H9 (cell line): ENCODE results near the gene MTF1. TPM values are rescaled to one million over a fixed set of nuclear protein-coding genes. Genes with fewer than 3 reads are reported as not detected.

Experiments used
- DNase-seq: peaks from one replicate; pipeline ENCODE4 v3.0.0-alpha.2; 2017
- H2AFZ ChIP-seq: one replicate; pipeline ENCODE4 v1.6.1; 2013; ENCODE audit warnings: mild to moderate bottlenecking, low read length, control low read depth, moderate library complexity
- H2AK5ac ChIP-seq: 2 replicates; pipeline ENCODE4 v1.6.1; 2013; ENCODE audit warnings: low read length, control low read depth, mixed read lengths; ENCODE audit not compliant: insufficient read length
- H2BK120ac ChIP-seq: one replicate; pipeline ENCODE4 v1.6.1; 2013; ENCODE audit warnings: low read depth, mild to moderate bottlenecking, low read length, control low read depth, inconsistent platforms; ENCODE audit not compliant: poor library complexity, severe bottlenecking
- H2BK12ac ChIP-seq: 2 replicates; pipeline ENCODE4 v1.6.1; 2013; ENCODE audit warnings: low read length, control low read depth, mixed read lengths, low read depth; ENCODE audit not compliant: insufficient read length
- H2BK15ac ChIP-seq: 2 replicates; pipeline ENCODE4 v1.6.1; 2013; ENCODE audit warnings: low read depth, low read length, control low read depth
- H2BK20ac ChIP-seq: one replicate; pipeline ENCODE4 v1.6.1; 2013; ENCODE audit warnings: low read depth, mild to moderate bottlenecking, low read length, control low read depth, inconsistent platforms; ENCODE audit not compliant: poor library complexity, severe bottlenecking
- H2BK5ac ChIP-seq: 2 replicates; pipeline ENCODE4 v1.6.1; 2013; ENCODE audit warnings: low read length, control low read depth, mixed read lengths; ENCODE audit not compliant: insufficient read length
- H3K14ac ChIP-seq: 2 replicates; pipeline ENCODE4 v1.6.1; 2013; ENCODE audit warnings: low read length, control low read depth; ENCODE audit not compliant: insufficient read depth
- H3K18ac ChIP-seq: 2 replicates; pipeline ENCODE4 v1.6.1; 2013; ENCODE audit warnings: low read depth, mild to moderate bottlenecking, mixed read lengths, low read length, control low read depth; ENCODE audit not compliant: insufficient read length
- H3K23ac ChIP-seq: 2 replicates; pipeline ENCODE4 v1.6.1; 2013; ENCODE audit warnings: low read length, control low read depth, mixed read lengths, low read depth; ENCODE audit not compliant: insufficient read length
- H3K23me2 ChIP-seq: 2 replicates; pipeline ENCODE4 v1.6.1; 2013; ENCODE audit warnings: low read depth, mild to moderate bottlenecking, mixed read lengths, low read length, control low read depth; ENCODE audit not compliant: insufficient read length, poor library complexity, severe bottlenecking
- H3K27ac ChIP-seq: 2 replicates; pipeline ENCODE4 v1.5.1; 2013; ENCODE audit warnings: low read length, control low read depth, mixed read lengths, low read depth; ENCODE audit not compliant: insufficient read length
- H3K27me3 ChIP-seq: 2 replicates; pipeline ENCODE4 v1.6.1; 2013; ENCODE audit warnings: low read length, control low read depth, inconsistent platforms; ENCODE audit not compliant: insufficient read depth
- H3K4ac ChIP-seq: 2 replicates; pipeline ENCODE4 v1.6.1; 2013; ENCODE audit warnings: low read depth, mild to moderate bottlenecking, control low read depth, inconsistent platforms, low read length, moderate library complexity
- H3K4me1 ChIP-seq: 2 replicates; pipeline ENCODE4 v1.6.1; 2013; ENCODE audit warnings: low read length, control low read depth, inconsistent platforms; ENCODE audit not compliant: insufficient read depth
- H3K4me2 ChIP-seq: 2 replicates; pipeline ENCODE4 v1.6.1; 2013; ENCODE audit warnings: low read length, control low read depth, mixed read lengths; ENCODE audit not compliant: insufficient read length, insufficient read depth
- H3K56ac ChIP-seq: 2 replicates; pipeline ENCODE4 v1.6.1; 2013; ENCODE audit warnings: low read depth, mild to moderate bottlenecking, mixed read lengths, low read length, control low read depth; ENCODE audit not compliant: insufficient read length
- H3K79me1 ChIP-seq: 2 replicates; pipeline ENCODE4 v1.6.1; 2013; ENCODE audit warnings: low read depth, mild to moderate bottlenecking, moderate library complexity, low read length, control low read depth, inconsistent platforms; ENCODE audit not compliant: insufficient read depth, poor library complexity, severe bottlenecking
- H3K79me2 ChIP-seq: 2 replicates; pipeline ENCODE4 v1.6.1; 2013; ENCODE audit warnings: low read length, control low read depth, inconsistent platforms; ENCODE audit not compliant: insufficient read depth
- H3K9ac ChIP-seq: 2 replicates; pipeline ENCODE4 v1.6.1; 2013; ENCODE audit warnings: low read length, control low read depth, mixed read lengths; ENCODE audit not compliant: insufficient read length; ENCODE audit errors: extremely low read depth
- H3K9me3 ChIP-seq: one replicate; pipeline ENCODE4 v1.6.1; 2013; ENCODE audit warnings: low read depth, low read length, inconsistent platforms; ENCODE audit not compliant: control insufficient read depth
- H3T11ph ChIP-seq: one replicate; pipeline ENCODE4 v1.6.1; 2013; ENCODE audit warnings: mild to moderate bottlenecking, low read length, control low read depth, inconsistent platforms
- H4K20me1 ChIP-seq: one replicate; pipeline ENCODE4 v1.6.1; 2013; ENCODE audit not compliant: control insufficient read depth, insufficient read length, insufficient read depth
- H4K5ac ChIP-seq: 2 replicates; pipeline ENCODE4 v1.6.1; 2013; ENCODE audit warnings: low read depth, mild to moderate bottlenecking, mixed read lengths, low read length, control low read depth; ENCODE audit not compliant: insufficient read length
- H4K8ac ChIP-seq: replicated peaks from 2 replicates; pipeline ENCODE4 v1.6.1; 2013; ENCODE audit warnings: low read length, control low read depth, mixed read lengths, low read depth; ENCODE audit not compliant: insufficient read length
- H4K91ac ChIP-seq: 2 replicates; pipeline ENCODE4 v1.6.1; 2013; ENCODE audit warnings: low read depth, mild to moderate bottlenecking, moderate library complexity, mixed read lengths, low read length, control low read depth; ENCODE audit not compliant: insufficient read length
- H3K27ac Mint-ChIP-seq, 3 experiments: 2 replicates in 2 of 3; 3 replicates in 1 of 3; pipeline ENCODE4 v1.8.0; 2020 to 2021; ENCODE audit warnings: mixed read lengths in 3 of 3, mild to moderate bottlenecking in 1 of 3, moderate library complexity in 1 of 3
- H3K27me3 Mint-ChIP-seq: 2 replicates; pipeline ENCODE4 v1.8.0; 2021; ENCODE audit warnings: low read depth, mild to moderate bottlenecking, moderate library complexity, mixed read lengths
- H3K36me3 Mint-ChIP-seq, 3 experiments: 2 replicates in 2 of 3; 3 replicates in 1 of 3; pipeline ENCODE4 v1.8.0; 2020 to 2021; ENCODE audit warnings: low read depth in 3 of 3, mixed read lengths in 3 of 3; ENCODE audit not compliant: insufficient read depth in 1 of 3
- H3K4me1 Mint-ChIP-seq, 2 experiments: 2 replicates each; pipeline ENCODE4 v1.8.0; 2020; ENCODE audit warnings: mixed read lengths in 2 of 2
- H3K4me3 Mint-ChIP-seq, 2 experiments: 2 replicates in 1 of 2; 3 replicates in 1 of 2; pipeline ENCODE4 v1.8.0; 2020 to 2021; ENCODE audit warnings: mild to moderate bottlenecking in 2 of 2, mixed read lengths in 2 of 2, moderate library complexity in 1 of 2
- H3K9me3 Mint-ChIP-seq, 2 experiments: 2 replicates in 1 of 2; 3 replicates in 1 of 2; pipeline ENCODE4 v1.8.0; 2020; ENCODE audit warnings: mild to moderate bottlenecking in 2 of 2, mixed read lengths in 2 of 2, moderate library complexity in 1 of 2
- WGBS: extraction: QIAGEN DNeasy Blood & Tissue Kit; methylation state at CpG from one replicate; pipeline ENCODE4 v1.1.7; 2013; ENCODE audit warnings: missing lambda C conversion rate, low lambda C conversion rate, mixed read lengths; ENCODE audit not compliant: insufficient read length; ENCODE audit errors: extremely low coverage; 5-methylcytosine and 5-hydroxymethylcytosine counted together
- total RNA-seq: library from RNA; stranded (reverse); gene quantifications from 2 replicates; pipeline ENCODE4 v1.2.1, GENCODE V29; 2021
- TF ChIP-seq, protein P1 (sequence below): fragments of 200-600 bp; sonication (generic); conservative IDR thresholded peaks from 3 replicates; pipeline ENCODE4 v1.8.0; 2021; ENCODE audit warnings: antibody characterized with exemption, mild to moderate bottlenecking

MTF1 gene
- total RNA-seq, 1 experiment from 2014 or later = 17.0 TPM

DNA sequence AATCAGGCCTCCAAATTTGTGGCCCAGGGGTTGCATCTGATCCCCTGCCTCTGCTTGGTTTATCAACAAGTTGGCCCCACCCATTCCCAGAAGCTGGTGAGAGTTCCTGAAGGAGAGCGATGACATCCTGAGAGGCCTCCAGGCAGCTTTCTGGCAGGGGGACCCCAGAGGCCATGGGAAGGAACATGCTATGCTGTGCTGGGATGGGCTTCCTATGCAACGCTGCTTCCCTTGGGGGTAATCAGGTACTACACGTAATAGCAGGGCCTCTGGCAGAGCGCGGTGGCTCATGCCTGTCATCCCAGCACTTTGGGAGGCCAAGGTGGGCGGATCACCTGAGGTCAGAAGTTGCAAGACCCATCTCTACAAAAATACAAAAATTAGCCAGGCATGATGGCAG lies 8.4 kb upstream of the MTF1 start:
- H3K4me1 ChIP-seq = no peaks in the 10 kb centered on the region
- no peak overlapping the region for H3K4me2 ChIP-seq
- no peak overlapping the region for H2BK15ac ChIP-seq
- H3K14ac ChIP-seq = no peak overlapping the region
- no peak overlapping the region for H3K9ac ChIP-seq
- H4K5ac ChIP-seq = no peak overlapping the region
- no peak overlapping the region for H3K18ac ChIP-seq
- DNase-seq = peak; percentile 32
- Mint-ChIP-seq H3K9me3 (no peaks in the 10 kb centered on the region), H3K4me3 (no peak overlapping the region), H3K27ac (no peak overlapping the region), H3K36me3 (peaks cover 3 to 55% (median 35%) of the 10 kb centered on the region in 3 experiments; a peak in 6 of 7 replicates), H3K27me3 (no peaks in the 10 kb centered on the region), H3K4me1 (no peaks in the 10 kb centered on the region)
- H3K27ac ChIP-seq = no peak overlapping the region
- no peaks in the 10 kb centered on the region for H3K23me2 ChIP-seq
- no peak overlapping the region for H2BK12ac ChIP-seq
- no CpG with 5 or more reads among the region's 6 CpGs for WGBS
- H3K79me2 ChIP-seq = no peaks in the 10 kb centered on the region
- H3K4ac ChIP-seq = no peak overlapping the region
- H3K27me3 ChIP-seq = no peaks in the 10 kb centered on the region
- H3T11ph ChIP-seq = no peak overlapping the region
- H3K79me1 ChIP-seq = no peaks in the 10 kb centered on the region
- no peak overlapping the region for H4K8ac ChIP-seq
- H2BK20ac ChIP-seq = no peak overlapping the region
- no peak overlapping the region for H2BK120ac ChIP-seq
- H3K56ac ChIP-seq = no peak overlapping the region
- no peak overlapping the region for H2BK5ac ChIP-seq
- TF ChIP-seq, protein P1, sequence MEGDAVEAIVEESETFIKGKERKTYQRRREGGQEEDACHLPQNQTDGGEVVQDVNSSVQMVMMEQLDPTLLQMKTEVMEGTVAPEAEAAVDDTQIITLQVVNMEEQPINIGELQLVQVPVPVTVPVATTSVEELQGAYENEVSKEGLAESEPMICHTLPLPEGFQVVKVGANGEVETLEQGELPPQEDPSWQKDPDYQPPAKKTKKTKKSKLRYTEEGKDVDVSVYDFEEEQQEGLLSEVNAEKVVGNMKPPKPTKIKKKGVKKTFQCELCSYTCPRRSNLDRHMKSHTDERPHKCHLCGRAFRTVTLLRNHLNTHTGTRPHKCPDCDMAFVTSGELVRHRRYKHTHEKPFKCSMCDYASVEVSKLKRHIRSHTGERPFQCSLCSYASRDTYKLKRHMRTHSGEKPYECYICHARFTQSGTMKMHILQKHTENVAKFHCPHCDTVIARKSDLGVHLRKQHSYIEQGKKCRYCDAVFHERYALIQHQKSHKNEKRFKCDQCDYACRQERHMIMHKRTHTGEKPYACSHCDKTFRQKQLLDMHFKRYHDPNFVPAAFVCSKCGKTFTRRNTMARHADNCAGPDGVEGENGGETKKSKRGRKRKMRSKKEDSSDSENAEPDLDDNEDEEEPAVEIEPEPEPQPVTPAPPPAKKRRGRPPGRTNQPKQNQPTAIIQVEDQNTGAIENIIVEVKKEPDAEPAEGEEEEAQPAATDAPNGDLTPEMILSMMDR = peak; percentile 33; the same call in 2 of the 3 replicates
- H4K20me1 ChIP-seq = no peaks in the 10 kb centered on the region
- H3K9me3 ChIP-seq = no peaks in the 10 kb centered on the region
- no peak overlapping the region for H2AK5ac ChIP-seq
- H2AFZ ChIP-seq = no peak overlapping the region
- H4K91ac ChIP-seq = no peak overlapping the region
- no peak overlapping the region for H3K23ac ChIP-seq
